Germinal center (tissue), 1 donor: ENCODE results near the gene MMD2.
"Not testable (repeated sequence)": the region's sequence is repeated elsewhere in the genome, so short reads cannot be mapped to it uniquely, and the experiment has no call there.

Experiments used
- DNase-seq: peaks from one replicate; pipeline ENCODE4 v3.0.0; 2012; ENCODE audit warnings: mixed read lengths, low spot score

The MMD2 gene

DNA sequence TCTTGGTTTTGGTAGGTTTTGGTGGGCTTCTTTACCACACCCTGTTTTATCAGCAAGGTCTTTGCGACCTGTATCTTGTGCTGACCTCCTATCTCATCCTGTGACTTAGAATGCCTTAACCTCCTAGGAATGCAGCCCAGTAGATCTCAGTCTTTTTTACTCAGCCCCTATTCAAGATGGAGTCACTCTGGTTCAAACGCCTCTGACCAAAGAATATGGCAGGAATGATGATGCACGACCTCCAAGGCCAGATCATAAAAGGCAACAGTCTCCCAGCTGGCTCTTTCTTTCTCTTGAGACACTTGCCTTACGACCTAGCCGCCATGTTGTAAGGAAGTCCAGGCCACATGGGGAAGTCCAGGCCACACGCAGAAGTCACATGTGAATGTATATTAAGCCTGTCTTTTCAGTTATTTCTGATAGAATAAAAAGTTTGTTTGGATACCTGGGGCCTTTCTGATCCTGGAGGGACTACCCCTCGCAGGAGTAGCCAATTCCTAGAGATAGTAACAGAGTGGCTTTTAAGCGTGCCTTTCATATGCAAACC lies 65.0 kb downstream of the MMD2 start:
- DNase-seq: no peak

DNA sequence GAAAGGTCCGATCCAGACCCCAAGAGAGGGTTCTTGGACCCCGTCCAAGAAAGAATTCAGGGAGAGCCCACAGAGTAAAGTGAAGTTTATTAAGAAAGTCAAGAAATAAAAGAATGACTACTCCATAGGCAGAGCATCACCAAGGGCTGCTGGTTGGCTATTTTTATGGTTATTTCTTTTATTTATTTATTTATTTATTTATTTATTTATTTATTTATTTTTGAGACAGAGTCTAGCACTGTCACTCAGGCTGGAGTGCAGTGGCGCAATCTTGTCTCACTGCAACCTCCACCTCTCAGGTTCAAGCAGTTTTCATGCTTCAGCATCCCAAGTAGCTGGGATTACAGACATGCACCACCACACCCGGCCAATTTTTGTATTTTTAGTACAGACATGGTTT lies 65.8 kb downstream of the MMD2 start:
- DNase-seq: not testable (repeated sequence)

DNA sequence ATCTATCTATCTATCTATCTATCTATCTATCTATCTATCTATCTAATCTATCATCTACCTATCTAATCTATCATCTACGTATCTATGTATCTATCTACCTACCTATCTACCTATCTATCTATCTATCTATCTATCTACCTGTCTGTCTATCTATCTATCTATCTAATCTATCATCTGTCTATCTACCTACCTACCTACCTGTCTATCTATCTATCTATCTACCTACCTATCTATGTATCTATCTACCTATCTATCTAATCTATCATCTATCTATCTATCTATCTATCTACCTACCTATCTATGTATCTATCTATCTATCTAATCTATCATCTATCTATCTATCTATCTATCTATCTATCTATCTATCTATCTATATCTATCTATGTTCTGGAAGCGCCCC lies 67.5 kb downstream of the MMD2 start:
- not testable (repeated sequence) for DNase-seq

- DNase-seq: no peak
Measured at GRCh38 chr7:4889682-4890081, 69.3 kb downstream of the MMD2 start.

DNA sequence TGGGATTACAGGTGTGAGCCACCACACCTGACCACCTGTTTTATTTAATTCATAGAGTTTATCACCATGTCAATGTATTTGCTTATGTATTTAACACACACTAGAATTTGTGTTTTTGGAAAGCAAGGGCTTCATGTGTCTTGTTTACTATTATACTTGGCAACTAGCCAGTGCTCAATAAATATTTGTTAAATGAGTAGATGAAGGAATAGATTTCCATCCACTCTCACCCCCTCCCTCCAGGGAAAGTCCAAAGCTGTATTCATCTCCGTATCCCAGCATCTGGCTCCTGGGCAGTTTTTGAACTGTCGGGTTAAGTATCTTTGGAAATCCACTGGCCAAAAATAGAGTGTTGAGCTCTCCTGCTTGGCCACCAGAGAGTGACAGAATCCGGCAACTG lies 70.8 kb downstream of the MMD2 start:
- no peak for DNase-seq

DNA sequence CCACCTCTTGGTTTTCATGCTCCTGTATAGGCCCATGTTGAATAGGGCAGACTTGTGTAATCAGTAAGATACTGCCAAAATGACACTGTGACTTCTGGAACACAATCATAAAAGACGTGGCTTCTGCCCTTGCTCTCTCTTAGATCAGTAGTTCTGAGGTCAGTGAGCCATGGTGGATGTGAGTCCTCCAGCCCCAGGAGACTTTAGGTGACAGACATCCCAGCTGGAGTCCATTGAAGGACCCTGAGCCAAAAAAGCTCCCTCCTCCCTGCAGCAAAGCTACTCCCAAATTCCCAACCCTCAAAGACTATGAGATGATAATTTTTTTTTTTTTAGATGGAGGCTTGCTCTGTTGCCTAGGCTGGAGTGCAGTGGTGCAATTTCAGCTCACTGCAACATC lies 72.3 kb downstream of the MMD2 start:
- DNase-seq: no peak

DNA sequence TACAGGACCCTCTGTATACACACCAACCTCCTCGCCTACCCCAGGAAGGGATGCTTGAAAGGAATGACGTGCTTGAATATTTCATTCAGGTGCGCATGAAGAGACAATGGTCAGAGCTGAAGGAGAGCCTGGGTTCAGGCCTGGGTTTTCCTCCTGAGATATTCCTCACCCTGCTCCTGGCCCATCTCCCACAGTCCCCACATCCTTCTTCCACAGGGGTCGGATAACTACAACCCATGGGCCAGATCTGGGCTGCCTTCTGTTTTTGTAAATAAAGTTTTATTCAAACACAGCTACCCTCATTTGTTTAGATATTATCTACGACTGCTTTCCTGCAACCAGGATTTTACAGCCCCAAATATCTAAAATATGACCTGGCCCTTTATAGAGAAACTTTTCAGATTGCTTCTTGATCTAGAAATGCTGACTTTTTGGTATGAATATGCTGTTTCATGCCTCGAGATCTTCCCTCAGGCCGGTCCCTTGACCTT lies 73.6 kb downstream of the MMD2 start:
- DNase-seq: no peak

- DNase-seq: no peak
Measured at GRCh38 chr7:4884164-4884563, 74.8 kb downstream of the MMD2 start.

DNA sequence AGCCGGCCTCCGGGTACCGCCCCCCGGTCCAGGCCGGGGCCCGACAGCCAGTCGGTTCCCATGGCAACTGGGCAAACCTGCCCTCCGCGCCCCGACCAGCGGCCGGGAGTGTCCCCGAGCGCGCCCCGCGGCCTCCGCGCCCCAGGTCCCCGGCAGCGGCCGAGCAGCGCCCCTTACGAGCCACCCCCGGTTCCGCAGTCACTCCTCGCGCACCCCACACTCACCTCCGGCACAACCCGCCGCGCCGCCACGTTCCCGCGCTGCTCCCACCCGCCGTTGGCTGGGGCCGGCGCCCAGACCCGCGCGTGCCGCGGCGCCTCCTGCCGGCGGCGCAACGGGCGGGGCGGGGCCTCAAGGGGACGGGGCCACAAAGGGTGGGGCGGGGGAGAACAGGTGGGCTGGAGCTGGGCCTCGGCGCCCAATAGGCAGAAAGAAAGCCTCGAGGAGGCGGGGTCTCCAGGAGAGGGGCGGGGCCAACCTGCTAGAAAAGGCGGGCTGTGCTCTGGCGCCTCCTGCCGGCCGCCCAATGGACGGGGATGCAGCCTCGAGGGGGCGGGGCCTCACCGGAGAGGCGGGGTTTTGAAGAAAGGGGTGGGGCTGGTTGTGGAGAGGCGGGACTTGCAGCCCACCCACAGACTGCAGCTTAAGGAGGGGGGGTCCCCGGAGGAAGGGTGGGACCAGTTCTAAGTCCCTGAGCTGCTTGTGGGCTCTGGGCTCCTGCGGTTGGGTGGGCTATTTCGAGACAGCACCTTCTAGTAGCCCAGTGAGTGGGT lies 75.4 kb downstream of the MMD2 start, which contains the start of gene RADIL:
RADIL (minus strand) TSS at position 345 of the 773 bp plus-strand sequence. CDS start 5,577 bp downstream, outside the sequence.
- peak; percentile 93 for DNase-seq

- no peak for DNase-seq
Measured at GRCh38 chr7:4883033-4883371, 76.0 kb downstream of the MMD2 start.

GRCh38 chr7:4882169-4883032 lies 76.6 kb downstream of the MMD2 start:
- DNase-seq: no peak

DNA sequence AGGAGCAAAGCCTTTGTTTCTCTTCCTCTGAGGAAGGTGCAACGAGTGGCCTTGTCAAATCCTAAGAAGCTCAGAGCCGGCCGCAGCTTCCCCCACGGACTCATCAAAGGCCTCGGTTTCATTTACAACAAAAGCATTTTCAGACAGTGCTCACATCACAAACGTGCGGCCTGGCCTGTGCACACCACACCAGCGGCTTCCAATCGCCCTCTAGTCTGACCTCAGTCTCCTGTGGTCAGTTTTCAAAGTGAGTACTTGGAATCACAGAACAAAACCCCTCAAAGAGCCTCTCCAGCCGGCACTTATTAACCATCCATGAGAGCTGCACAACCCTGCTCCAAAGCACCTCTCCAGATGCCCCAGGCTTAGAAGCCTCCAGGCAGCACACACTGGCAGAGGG lies 78.8 kb downstream of the MMD2 start:
- no peak for DNase-seq

- DNase-seq: no peak
Measured at GRCh38 chr7:4879396-4880081, 79.4 kb downstream of the MMD2 start.

DNA sequence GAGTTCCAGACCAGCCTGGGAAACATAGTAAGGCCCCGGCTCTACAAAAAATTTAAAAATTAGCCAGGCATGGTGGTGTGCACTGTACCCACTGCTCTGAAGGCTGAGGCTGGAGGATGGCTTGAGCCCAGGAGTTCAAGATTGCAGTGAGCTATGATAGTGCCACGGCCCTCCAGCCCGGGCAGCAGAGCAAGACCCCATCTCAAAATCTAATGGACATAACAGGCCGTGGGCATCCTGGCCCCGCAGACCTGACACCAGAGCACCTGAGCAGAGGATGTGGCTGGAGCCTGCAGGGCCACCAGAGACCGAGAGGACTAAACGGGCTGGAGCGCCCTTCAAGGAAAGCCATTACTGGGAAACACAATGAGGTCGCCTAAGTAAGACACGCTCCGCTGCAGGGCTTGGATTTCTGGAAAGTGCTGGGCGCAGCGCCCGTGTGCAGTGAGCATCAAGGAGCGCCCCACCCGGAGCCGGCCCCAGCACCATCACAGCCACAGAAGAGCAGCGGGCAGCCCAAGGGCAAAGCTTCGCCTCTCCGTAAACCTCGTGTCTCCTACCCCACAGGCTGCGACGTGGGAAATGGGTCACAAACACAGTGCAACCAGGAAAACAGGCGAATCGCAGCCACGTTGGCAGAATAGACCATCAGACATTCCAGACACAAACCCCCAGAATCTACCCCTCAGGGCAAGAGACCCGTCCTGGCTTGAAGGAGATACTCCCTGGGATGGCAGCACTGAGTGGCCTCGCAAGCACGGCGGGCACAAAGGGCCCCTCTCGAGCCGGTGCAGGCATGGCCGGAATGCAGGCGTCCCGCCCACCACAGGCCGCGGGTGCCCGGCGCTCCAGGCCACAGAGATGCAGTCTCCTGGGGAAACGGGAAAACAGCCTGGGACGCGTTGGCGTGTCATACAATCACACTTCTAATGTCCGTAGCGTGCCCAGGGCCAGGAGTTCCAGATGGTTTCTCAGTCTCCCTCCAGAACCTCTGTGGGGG lies 80.4 kb downstream of the MMD2 start:
- no peak for DNase-seq

DNA sequence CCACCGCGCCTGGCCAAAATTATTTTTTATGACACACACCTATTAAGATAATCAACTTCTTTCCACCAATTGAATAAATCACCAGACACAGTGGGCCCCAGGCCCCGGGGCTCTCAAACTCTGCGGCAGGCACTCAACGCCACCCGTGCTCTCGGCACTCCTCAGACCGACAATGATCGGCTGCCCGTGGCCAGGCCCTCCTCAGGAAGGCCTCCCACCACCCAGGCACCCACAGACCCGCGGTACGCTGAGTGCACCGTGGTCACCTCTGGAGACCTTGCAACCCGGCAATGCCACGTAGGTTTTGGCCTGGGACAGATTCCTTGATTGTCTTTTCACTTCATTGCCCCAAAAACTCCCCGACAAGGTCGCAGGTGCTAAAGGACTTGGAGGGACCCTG lies 82.4 kb downstream of the MMD2 start:
- DNase-seq: no peak

- no peak for DNase-seq
Measured at GRCh38 chr7:4875391-4875790, 83.6 kb downstream of the MMD2 start.

GRCh38 chr7:4873071-4873944 lies 85.7 kb downstream of the MMD2 start:
- no peak for DNase-seq

DNA sequence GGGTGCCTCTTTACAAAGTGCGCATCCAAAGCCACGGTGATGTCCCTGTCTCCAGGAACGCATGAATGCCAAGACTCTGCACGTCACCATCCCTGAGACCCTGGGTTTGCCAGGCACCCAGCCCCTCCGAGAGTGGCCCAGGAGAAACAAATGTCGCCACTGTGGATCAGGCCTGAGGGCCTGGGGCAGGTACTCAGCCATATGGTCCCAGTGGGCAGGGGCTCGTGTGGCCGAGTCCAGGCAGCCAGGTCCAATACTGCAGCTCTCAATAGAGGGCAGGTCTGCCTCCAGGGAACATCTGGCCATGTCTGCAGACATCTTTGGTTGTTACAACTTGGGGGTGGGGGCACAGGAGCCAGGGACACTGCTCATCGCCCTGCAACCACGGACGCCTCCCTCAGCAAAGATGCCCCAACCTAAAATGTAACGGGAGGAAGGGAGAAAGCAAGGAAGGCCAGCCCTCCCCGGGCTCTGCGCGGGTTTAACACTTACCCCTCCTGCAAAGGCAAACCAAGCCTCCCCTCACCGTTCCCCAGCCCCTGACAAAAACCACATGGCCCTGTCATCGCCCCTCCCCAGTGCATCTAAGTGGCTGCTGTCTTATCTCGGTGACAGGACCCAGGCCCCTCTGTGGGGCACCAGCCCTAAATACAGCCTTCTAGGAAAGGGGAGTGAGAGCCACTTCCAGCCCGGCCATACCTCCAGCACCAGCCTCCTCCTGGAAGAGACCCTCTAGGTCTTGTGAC lies 86.9 kb downstream of the MMD2 start:
- DNase-seq: no peak

DNA sequence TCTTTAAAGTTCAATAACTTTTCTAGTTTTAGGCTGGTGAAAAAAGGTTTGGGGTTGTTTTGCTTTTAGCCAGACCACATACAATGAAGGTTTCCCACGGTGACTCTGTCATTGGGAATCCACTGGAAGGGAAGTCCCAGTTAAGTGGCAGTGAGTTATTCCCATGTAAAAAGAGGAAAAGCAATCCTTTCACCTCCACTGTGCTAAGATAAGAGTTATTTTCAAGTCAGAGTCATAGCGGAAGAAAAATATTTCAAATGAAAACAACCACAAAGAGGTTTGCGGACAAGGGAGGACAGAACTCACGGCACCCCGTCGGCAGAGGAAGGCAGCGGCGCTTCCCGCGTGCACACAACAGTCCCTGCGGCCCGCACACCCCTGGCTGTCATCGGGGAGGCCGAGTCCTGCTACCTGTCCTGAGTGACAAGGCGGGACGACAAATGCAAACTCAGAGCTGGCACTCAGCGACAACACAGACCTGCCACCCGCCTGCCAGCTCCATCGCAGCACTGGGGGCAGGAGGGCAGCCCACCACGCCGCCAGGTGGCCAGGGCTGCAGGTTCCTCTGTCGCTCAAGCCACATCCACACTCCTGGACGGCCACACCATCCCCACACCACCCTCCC lies 87.8 kb downstream of the MMD2 start:
- no peak for DNase-seq
